ENCODE measurements around the gene UBE2Q1.

- TF ChIP-seq POLR2A (IDR thresholded peaks at IDR 0.05; ENCODE audit: control extremely low read depth in 1 of 2, low read depth in 2 of 2, low read length in 2 of 2), result no peak
- no peak for TF ChIP-seq ASH2L (IDR thresholded peaks at IDR 0.05; ENCODE audit: low read length)
- no peak for TF ChIP-seq USF2 (IDR thresholded peaks at IDR 0.05; ENCODE audit: low read length)
- TF ChIP-seq CTCF (IDR thresholded peaks at IDR 0.05; ENCODE audit: control extremely low read depth in 1 of 3, insufficient read depth in 1 of 3, low read depth in 1 of 3, low read length in 3 of 3), result no peak
- TF ChIP-seq EZH2 (IDR thresholded peaks at IDR 0.05; ENCODE audit: low read depth, low read length, severe bottlenecking), result no peak
- no peak for TF ChIP-seq PHF8 (conservative IDR thresholded peaks at IDR 0.05; ENCODE audit: low read depth, low read length)
- no peak for TF ChIP-seq SRF (IDR thresholded peaks at IDR 0.05; ENCODE audit: low read depth, low read length)
- no peak for TF ChIP-seq MAFK (IDR thresholded peaks at IDR 0.05; ENCODE audit: low read depth, low read length)
Observed at GRCh38 chr1:154500533-154500932, 57.9 kb downstream of the UBE2Q1 start.

Measured in H1 (cell line).